PC-9 (cell line): ENCODE results near the gene DIAPH2.

ENCODE experiments used
- EZH2 ChIP-seq: fragments of 200-600 bp; sonication (generic); IDR thresholded peaks from 2 replicates; pipeline ENCODE4 v1.8.0; 2017; ENCODE audit warnings: antibody characterized with exemption, low read depth
- TF ChIP-seq, protein P1 (sequence below): fragments of 200-600 bp; sonication (generic); conservative IDR thresholded peaks from 2 replicates; pipeline ENCODE4 v1.6.1; 2017; ENCODE audit warnings: mixed run types, antibody characterized with exemption, mild to moderate bottlenecking, moderate library complexity

DNA sequence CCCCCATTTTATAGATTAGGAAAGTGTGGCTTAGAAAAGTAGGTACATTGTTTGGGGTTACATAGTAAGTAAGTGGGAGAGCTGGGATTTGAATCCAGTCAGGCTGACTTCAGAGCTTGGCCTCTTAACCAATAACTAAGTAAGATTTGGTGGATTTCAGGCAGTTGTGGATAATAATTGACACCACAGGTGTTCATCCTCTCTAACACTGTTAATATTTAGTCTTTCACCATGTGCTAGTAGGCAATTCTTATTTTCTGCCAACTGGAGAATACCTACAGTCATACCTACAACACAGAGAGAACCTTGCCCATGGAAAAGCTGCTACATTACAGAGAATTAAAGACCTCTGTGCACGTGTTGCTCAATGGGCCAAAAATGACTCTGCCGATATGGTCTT is 89.5 kb downstream of the DIAPH2 start:
- TF ChIP-seq, protein P1, sequence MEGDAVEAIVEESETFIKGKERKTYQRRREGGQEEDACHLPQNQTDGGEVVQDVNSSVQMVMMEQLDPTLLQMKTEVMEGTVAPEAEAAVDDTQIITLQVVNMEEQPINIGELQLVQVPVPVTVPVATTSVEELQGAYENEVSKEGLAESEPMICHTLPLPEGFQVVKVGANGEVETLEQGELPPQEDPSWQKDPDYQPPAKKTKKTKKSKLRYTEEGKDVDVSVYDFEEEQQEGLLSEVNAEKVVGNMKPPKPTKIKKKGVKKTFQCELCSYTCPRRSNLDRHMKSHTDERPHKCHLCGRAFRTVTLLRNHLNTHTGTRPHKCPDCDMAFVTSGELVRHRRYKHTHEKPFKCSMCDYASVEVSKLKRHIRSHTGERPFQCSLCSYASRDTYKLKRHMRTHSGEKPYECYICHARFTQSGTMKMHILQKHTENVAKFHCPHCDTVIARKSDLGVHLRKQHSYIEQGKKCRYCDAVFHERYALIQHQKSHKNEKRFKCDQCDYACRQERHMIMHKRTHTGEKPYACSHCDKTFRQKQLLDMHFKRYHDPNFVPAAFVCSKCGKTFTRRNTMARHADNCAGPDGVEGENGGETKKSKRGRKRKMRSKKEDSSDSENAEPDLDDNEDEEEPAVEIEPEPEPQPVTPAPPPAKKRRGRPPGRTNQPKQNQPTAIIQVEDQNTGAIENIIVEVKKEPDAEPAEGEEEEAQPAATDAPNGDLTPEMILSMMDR: no peak
- TF ChIP-seq EZH2: no peak
